Thoracic aorta endothelial cell (primary cell): ENCODE data around the gene FBXL13. TPM values are rescaled to one million over a fixed set of nuclear protein-coding genes. Genes with fewer than 3 reads are reported as not detected.

Experiments used
- small RNA-seq: library from RNA; depleted of rRNA; stranded (forward); fragments of <200 nt; gene quantifications from one replicate; pipeline ENCODE3, GENCODE V24; 2012
- total RNA-seq: library from RNA; depleted of rRNA; stranded (reverse); fragments of >200 nt; gene quantifications from 2 replicates; pipeline ENCODE4 v1.2.3, GENCODE V29; 2012

FBXL13 gene
- total RNA-seq: 1.3 and 1.6 TPM in 2 replicates

GRCh38 chr7:103074519-103075336 lies at the start of gene FBXL13, which contains the start of gene ARMC10:
FBXL13 (minus strand) TSS chr7:103074796.
ARMC10 (plus strand) TSS chr7:103075140; CDS start chr7:103075273, 133 bp downstream.

GRCh38 chr7:102912742-102913141 lies 161.9 kb downstream of the FBXL13 start, which contains the start of gene LRRC17:
LRRC17 (plus strand) TSS chr7:102913000; CDS start chr7:102933914, 20,914 bp downstream.

Small RNA genes lying within 50 kb of the gene (small RNA-seq; reads per million reads assigned to genes)
- gene RNU6-1136P: not detected

Other genes starting within 250 kb of the FBXL13 start
- 4.4 and 6.8 TPM in 2 replicates for gene LRRC17, start 161.8 kb downstream of the FBXL13 start, total RNA-seq
- gene ARMC10, start 344 bp upstream of the FBXL13 start, total RNA-seq: 40.8 and 44.1 TPM in 2 replicates
- gene NAPEPLD, start 74.3 kb upstream of the FBXL13 start, total RNA-seq: 10.9 and 11.3 TPM in 2 replicates
- gene PMPCB, start 222.6 kb upstream of the FBXL13 start, total RNA-seq: 47.7 and 71.7 TPM in 2 replicates